GM12878 (cell line): Measurements from ENCODE around the gene SLC27A5. TPM values are rescaled to one million over a fixed set of nuclear protein-coding genes. Genes with fewer than 3 reads are reported as not detected.

Experiments used
- ATAC-seq: fragments of 200-7000 bp; cut with Tn5 transposase; 3 replicates; pipeline ENCODE4 v1.9.1; 2020; ENCODE audit warnings: mild to moderate bottlenecking, moderate library complexity
- BruUV-seq: library from RNA; stranded (reverse); fragments of 400-500 nt; replicated peaks from 2 replicates; lab custom pipeline; 2021; lab: Mats Ljungman, UMichigan
- CTCF ChIA-PET: fragments of 300-600 bp; sonication (Branson Sonifier 250); formaldehyde crosslinking; extraction: SDS; loops from one replicate; lab custom pipeline; 2021; ENCODE audit warnings: inconsistent platforms; lab: Yijun Ruan, JAX
- POLR2A ChIA-PET: fragments of 350-600 bp; formaldehyde crosslinking; extraction: SDS; loops from one replicate; lab custom pipeline; 2021; ENCODE audit warnings: inconsistent platforms; lab: Charles Lee
- RAD21 ChIA-PET: fragments of 300-600 bp; sonication (Branson Sonifier 250); formaldehyde crosslinking; loops from one replicate; lab custom pipeline; 2023; ENCODE audit warnings: antibody characterized with exemption; ENCODE audit not compliant: unreplicated experiment; lab: Charles Lee
- SMC1A ChIA-PET: fragments of 300-600 bp; sonication (Branson Sonifier 250); formaldehyde crosslinking; loops from one replicate; lab custom pipeline; 2023; ENCODE audit not compliant: unreplicated experiment, uncharacterized antibody; lab: Charles Lee
- DNase-seq: peaks from one replicate; pipeline ENCODE4 v3.0.0-alpha.2; 2011; ENCODE audit warnings: low read depth, low spot score
- FAIRE-seq: peaks from 3 replicates; lab custom pipeline; 2011; peaks lifted over from hg19 to GRCh38; lab: Jason Lieb, UNC
- H2AFZ ChIP-seq: 2 replicates; pipeline ENCODE4 v1.6.0; 2011; ENCODE audit warnings: low read depth, low read length, control low read depth; ENCODE audit not compliant: control insufficient read depth
- H3K27ac ChIP-seq: 2 replicates; pipeline ENCODE4 v1.5.1; 2011; ENCODE audit warnings: control low read depth; ENCODE audit not compliant: control insufficient read depth, insufficient read depth
- H3K27me3 ChIP-seq, 2 experiments: replicated peaks in 1 of 2; 2 replicates each; pipeline versions ENCODE4 v1.6.0 to v1.6.1; 2011; ENCODE audit warnings: low read length in 1 of 2; ENCODE audit not compliant: control insufficient read depth in 2 of 2, insufficient read depth in 2 of 2
- H3K36me3 ChIP-seq, 2 experiments: 2 replicates each; pipeline ENCODE4 v1.5.1; 2011; ENCODE audit warnings: low read length in 1 of 2; ENCODE audit not compliant: control insufficient read depth in 2 of 2, insufficient read depth in 2 of 2
- H3K4me1 ChIP-seq: 2 replicates; pipeline ENCODE4 v1.6.1; 2011; ENCODE audit warnings: mild to moderate bottlenecking, low read length, moderate library complexity, mixed read lengths; ENCODE audit not compliant: control insufficient read depth, insufficient read depth
- H3K4me2 ChIP-seq: 2 replicates; pipeline ENCODE4 v1.6.0; 2011; ENCODE audit warnings: control low read depth; ENCODE audit not compliant: control insufficient read depth, insufficient read depth
- H3K4me3 ChIP-seq: fragments of 200-600 bp; sonication (generic); 2 replicates; pipeline ENCODE4 v1.5.1; 2016
- H3K79me2 ChIP-seq: 2 replicates; pipeline ENCODE4 v1.6.0; 2011; ENCODE audit warnings: low read length; ENCODE audit not compliant: control insufficient read depth, insufficient read depth
- H3K9ac ChIP-seq: 2 replicates; pipeline ENCODE4 v1.8.0; 2011; ENCODE audit warnings: low read length, control low read depth, mixed read lengths; ENCODE audit not compliant: control insufficient read depth, insufficient read depth
- H3K9me3 ChIP-seq: replicated peaks from 3 replicates; pipeline ENCODE4 v1.5.1; 2011; ENCODE audit warnings: mild to moderate bottlenecking, low read length; ENCODE audit not compliant: control insufficient read depth, insufficient read depth
- H4K20me1 ChIP-seq: 2 replicates; pipeline ENCODE4 v1.6.0; 2011; ENCODE audit not compliant: control insufficient read depth, insufficient read depth
- POLR2A ChIP-seq: IDR thresholded peaks from 2 replicates; pipeline ENCODE4 v1.6.1; 2011; ENCODE audit warnings: low read depth, mild to moderate bottlenecking, low read length
- SPI1 ChIP-seq: IDR thresholded peaks from 2 replicates; pipeline ENCODE4 v1.6.1; 2011; ENCODE audit warnings: low read depth, mild to moderate bottlenecking, low read length, moderate library complexity, borderline replicate concordance; ENCODE audit not compliant: insufficient read depth
- in situ Hi-C: fragments of 300-500 bp; cut with MboI; formaldehyde crosslinking; loops from 9 replicates; pipeline ENCODE4 v1.14.3; 2018; ENCODE audit warnings: mixed read lengths
- intact Hi-C: fragments of 100-400 bp; cut with micrococcal nuclease; formaldehyde crosslinking; loops from one replicate; pipeline ENCODE4 v1.14.2; 2022; ENCODE audit not compliant: unreplicated experiment
- polyA plus RNA-seq, 11 experiments: library from polyadenylated mRNA; depleted of rRNA in 4 of 11; unstranded in 6 of 11; stranded (reverse) in 5 of 11; fragments of >200 nt; fragmentation: Nextera tagmentation in 4 of 11; fragmentation: Illumina TruSeq in 1 of 11; extraction: Ambion mirVana in 4 of 11; extraction: Trizol in 1 of 11; gene quantifications; 1 replicate in 1 of 11; 2 replicates in 10 of 11; pipeline versions ENCODE4 v1.2.1 to v1.2.3, GENCODE V29; 2011 to 2016; ENCODE audit warnings: inconsistent platforms in 2 of 11, missing spikeins in 2 of 11, low read depth in 1 of 11
- total RNA-seq, 4 experiments: library from RNA; depleted of rRNA in 3 of 4; stranded (reverse); fragments of >200 nt in 3 of 4; fragmentation: Illumina TruSeq in 1 of 4; extraction: Trizol in 1 of 4; gene quantifications; 2 replicates each; pipeline versions ENCODE4 v1.2.1 to v1.2.3, GENCODE V29; 2013 to 2021
- TF ChIP-seq, protein P1 (sequence below): fragments of 150-350 bp; IDR thresholded peaks from 2 replicates; pipeline ENCODE4 v1.6.1; 2016; ENCODE audit warnings: low read depth, low read length

The SLC27A5 gene
- total and polyA plus RNA-seq, 10 of the 15 experiments (the other 5 are each of a cell fraction or from before 2014, with no cell fraction given), result 21.2 to 127 (median 31.8) TPM

DNA sequence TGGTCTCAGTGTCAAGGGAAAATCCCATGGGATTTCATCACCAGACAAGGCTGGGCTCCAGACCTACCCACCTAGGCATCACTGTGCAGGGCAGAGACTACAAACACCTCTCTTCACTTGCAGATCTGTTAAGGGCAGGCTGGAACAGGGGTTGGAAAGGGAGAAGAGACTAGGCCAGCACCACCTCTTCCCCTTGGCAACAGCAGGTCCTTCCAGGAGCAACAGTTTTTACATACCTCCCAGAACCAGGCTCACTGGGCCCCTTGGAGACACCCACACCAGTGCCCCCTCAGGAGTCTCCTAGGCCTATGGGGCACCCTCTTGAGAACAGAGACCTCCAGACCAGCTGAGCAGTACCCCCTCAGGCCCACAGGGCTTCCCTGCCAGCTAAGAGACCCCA, 49.1 kb upstream of the SLC27A5 start:
- Histone ChIP-seq H3K4me1 (peaks cover 40% of the 10 kb centered on the region), H3K9ac (no peak overlapping the region), H3K79me2 (peaks cover 25% of the 10 kb centered on the region), H3K27me3 (no peaks in the 10 kb centered on the region), H3K4me3 (no peak overlapping the region), H3K27ac (no peak overlapping the region), H2AFZ (no peak overlapping the region), H4K20me1 (no peaks in the 10 kb centered on the region), H3K36me3 (peaks cover 5% of the 10 kb centered on the region in 2 experiments; a peak in 3 of 4 replicates), H3K4me2 (no peak overlapping the region), H3K9me3 (no peaks in the 10 kb centered on the region)
- ChIA-PET SMC1A (interaction anchor here (0.8 to 1.3 kb wide), 2 partner anchors 11 to 41 kb away, joined by 3 to 5 read pairs; partner anchors contain the start of gene ZBTB45), CTCF (interaction anchor here (1.4 to 2.4 kb wide), 2 partner anchors 20 to 41 kb away, joined by 3 to 14 read pairs; partner anchors contain the start of gene ZBTB45), POLR2A (interaction anchor here (0.5 to 4.7 kb wide), 8 partner anchors 7 to 212 kb away, joined by 3 to 46 read pairs (median 4); partner anchors contain the start of genes MZF1, ZBTB45 and ZNF497), RAD21 (no interaction called here)
- TF ChIP-seq SPI1 (no peak), POLR2A (0 out of 2 replicates have a peak, but pooled peaks have one; percentile 5)
- TF ChIP-seq, protein P1, sequence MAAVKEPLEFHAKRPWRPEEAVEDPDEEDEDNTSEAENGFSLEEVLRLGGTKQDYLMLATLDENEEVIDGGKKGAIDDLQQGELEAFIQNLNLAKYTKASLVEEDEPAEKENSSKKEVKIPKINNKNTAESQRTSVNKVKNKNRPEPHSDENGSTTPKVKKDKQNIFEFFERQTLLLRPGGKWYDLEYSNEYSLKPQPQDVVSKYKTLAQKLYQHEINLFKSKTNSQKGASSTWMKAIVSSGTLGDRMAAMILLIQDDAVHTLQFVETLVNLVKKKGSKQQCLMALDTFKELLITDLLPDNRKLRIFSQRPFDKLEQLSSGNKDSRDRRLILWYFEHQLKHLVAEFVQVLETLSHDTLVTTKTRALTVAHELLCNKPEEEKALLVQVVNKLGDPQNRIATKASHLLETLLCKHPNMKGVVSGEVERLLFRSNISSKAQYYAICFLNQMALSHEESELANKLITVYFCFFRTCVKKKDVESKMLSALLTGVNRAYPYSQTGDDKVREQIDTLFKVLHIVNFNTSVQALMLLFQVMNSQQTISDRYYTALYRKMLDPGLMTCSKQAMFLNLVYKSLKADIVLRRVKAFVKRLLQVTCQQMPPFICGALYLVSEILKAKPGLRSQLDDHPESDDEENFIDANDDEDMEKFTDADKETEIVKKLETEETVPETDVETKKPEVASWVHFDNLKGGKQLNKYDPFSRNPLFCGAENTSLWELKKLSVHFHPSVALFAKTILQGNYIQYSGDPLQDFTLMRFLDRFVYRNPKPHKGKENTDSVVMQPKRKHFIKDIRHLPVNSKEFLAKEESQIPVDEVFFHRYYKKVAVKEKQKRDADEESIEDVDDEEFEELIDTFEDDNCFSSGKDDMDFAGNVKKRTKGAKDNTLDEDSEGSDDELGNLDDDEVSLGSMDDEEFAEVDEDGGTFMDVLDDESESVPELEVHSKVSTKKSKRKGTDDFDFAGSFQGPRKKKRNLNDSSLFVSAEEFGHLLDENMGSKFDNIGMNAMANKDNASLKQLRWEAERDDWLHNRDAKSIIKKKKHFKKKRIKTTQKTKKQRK, result no peak
- no TSS peak for BruUV-seq
- ATAC-seq (no peak), DNase-seq (no peak), FAIRE-seq (no peak)
- intact Hi-C loops (no loop called here), in situ Hi-C loops (no loop called here)
